ENCODE results near the gene CDK5RAP2. TPM values are rescaled to one million over a fixed set of nuclear protein-coding genes. Genes with fewer than 3 reads are reported as not detected.

CDK5RAP2 gene
- total and polyA plus RNA-seq, 9 of the 15 experiments (the other 6 are each of a cell fraction or from before 2014, with no cell fraction given) = 19.9 to 68.8 (median 42.2) TPM

DNA sequence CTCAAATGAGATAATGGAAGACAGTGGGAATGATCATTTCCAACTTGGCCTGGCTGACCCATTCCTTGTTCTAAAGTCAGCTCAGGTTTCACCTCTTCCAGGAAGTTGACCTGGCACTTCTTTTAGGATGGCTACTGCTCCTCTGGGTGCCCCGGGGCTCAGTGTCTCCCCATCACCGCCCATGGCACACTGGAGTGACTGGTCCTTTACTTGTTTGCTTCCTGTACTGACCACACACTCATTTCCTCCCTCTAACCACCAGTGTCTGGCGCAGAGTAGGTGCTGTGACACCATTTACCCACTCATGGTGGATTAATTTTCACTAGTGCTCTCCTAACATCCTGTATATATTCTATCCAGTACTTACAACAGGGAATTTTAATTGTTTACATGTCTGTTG, 183.5 kb downstream of the CDK5RAP2 start:
- DNase-seq (ENCODE audit: extremely low read depth in 1 of 4, low spot score in 3 of 4) = no peak
- Histone ChIP-seq H4K20me1 (replicated peaks; ENCODE audit: control insufficient read depth, insufficient read depth, low read length) (no peaks in the 10 kb centered on the region), H3K4me3 (no peak overlapping the region), H2AFZ (ENCODE audit: low read depth, low read length) (no peak overlapping the region), H3K79me2 (ENCODE audit: control insufficient read depth, insufficient read depth, low read length) (no peaks in the 10 kb centered on the region), H3K27me3 (ENCODE audit: control insufficient read depth in 2 of 2, insufficient read depth in 2 of 2, low read length in 2 of 2) (no peaks in the 10 kb centered on the region), H3K4me2 (ENCODE audit: insufficient read depth, low read length) (no peak overlapping the region), H3K4me1 (replicated peaks in 1 of 2; ENCODE audit: control insufficient read depth in 2 of 2, insufficient read depth in 2 of 2, low read length in 2 of 2) (no peaks in the 10 kb centered on the region; a peak in 1 of 5 replicates), H3K27ac (ENCODE audit: extremely low read depth, low read depth, low read length) (no peak overlapping the region), H3K9me3 (replicated peaks; ENCODE audit: control insufficient read depth, insufficient read depth, low read depth, low read length) (no peaks in the 10 kb centered on the region), H3K9me1 (ENCODE audit: control insufficient read depth, insufficient read depth, low read length) (no peaks in the 10 kb centered on the region), H3K36me3 (ENCODE audit: control insufficient read depth, insufficient read depth, low read length) (peaks cover 95% of the 10 kb centered on the region), H3K9ac (ENCODE audit: insufficient read depth in 1 of 2, low read depth in 2 of 2, low read length in 2 of 2) (no peak overlapping the region)
- FAIRE-seq = no peak
- ATAC-seq = no peak
- CTCF ChIA-PET (ENCODE audit: low intra/inter-chr PET ratio) = no interaction called here
- POLR2A ChIA-PET = no interaction called here
- intact Hi-C loops (cut with micrococcal nuclease) = no loop called here
- WGBS (ENCODE audit: insufficient coverage, low coverage, missing lambda C conversion rate) = 100% methylated on average over 3 of the region's 3 CpGs
- in situ Hi-C loops (cut with MboI) = no loop called here
- no TSS peak for BruUV-seq (replicated peaks)
- no peak for TF ChIP-seq XRCC3 (IDR thresholded peaks at IDR 0.05)
- TF ChIP-seq, protein P1, sequence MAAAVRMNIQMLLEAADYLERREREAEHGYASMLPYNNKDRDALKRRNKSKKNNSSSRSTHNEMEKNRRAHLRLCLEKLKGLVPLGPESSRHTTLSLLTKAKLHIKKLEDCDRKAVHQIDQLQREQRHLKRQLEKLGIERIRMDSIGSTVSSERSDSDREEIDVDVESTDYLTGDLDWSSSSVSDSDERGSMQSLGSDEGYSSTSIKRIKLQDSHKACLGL (CRISPR knock-in tag; IDR thresholded peaks at IDR 0.05; ENCODE audit: borderline replicate concordance, poor library complexity, severe bottlenecking) = no peak
- TF ChIP-seq FOXK2 (conservative IDR thresholded peaks at IDR 0.05 in 1 of 2, IDR thresholded peaks at IDR 0.05 in 1 of 2; ENCODE audit: low read depth in 2 of 2) = no peak
- TF ChIP-seq KDM1A (IDR thresholded peaks at IDR 0.05) = no peak
- TF ChIP-seq, protein P2, sequence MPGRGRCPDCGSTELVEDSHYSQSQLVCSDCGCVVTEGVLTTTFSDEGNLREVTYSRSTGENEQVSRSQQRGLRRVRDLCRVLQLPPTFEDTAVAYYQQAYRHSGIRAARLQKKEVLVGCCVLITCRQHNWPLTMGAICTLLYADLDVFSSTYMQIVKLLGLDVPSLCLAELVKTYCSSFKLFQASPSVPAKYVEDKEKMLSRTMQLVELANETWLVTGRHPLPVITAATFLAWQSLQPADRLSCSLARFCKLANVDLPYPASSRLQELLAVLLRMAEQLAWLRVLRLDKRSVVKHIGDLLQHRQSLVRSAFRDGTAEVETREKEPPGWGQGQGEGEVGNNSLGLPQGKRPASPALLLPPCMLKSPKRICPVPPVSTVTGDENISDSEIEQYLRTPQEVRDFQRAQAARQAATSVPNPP (IDR thresholded peaks at IDR 0.05; ENCODE audit: borderline replicate concordance, insufficient read depth, insufficient read length) = no peak
- no peak for TF ChIP-seq TCFL5 (CRISPR knock-in tag; conservative IDR thresholded peaks at IDR 0.05)
- TF ChIP-seq HSF4 (CRISPR knock-in tag; IDR thresholded peaks at IDR 0.05; ENCODE audit: borderline replicate concordance) = no peak
- no peak for TF ChIP-seq COPS2 (conservative IDR thresholded peaks at IDR 0.05)
- TF ChIP-seq ELF2 (CRISPR knock-in tag; IDR thresholded peaks at IDR 0.05) = no peak

Data from K562 (cell line).